ENCODE results near the gene PLPP2. TPM values are rescaled to one million over a fixed set of nuclear protein-coding genes. Genes with fewer than 3 reads are reported as not detected.

Gene PLPP2
- total and polyA plus RNA-seq, 4 experiments from 2014 or later, result 0.44 to 1.3 (median 0.70) TPM; not detected in 1

DNA sequence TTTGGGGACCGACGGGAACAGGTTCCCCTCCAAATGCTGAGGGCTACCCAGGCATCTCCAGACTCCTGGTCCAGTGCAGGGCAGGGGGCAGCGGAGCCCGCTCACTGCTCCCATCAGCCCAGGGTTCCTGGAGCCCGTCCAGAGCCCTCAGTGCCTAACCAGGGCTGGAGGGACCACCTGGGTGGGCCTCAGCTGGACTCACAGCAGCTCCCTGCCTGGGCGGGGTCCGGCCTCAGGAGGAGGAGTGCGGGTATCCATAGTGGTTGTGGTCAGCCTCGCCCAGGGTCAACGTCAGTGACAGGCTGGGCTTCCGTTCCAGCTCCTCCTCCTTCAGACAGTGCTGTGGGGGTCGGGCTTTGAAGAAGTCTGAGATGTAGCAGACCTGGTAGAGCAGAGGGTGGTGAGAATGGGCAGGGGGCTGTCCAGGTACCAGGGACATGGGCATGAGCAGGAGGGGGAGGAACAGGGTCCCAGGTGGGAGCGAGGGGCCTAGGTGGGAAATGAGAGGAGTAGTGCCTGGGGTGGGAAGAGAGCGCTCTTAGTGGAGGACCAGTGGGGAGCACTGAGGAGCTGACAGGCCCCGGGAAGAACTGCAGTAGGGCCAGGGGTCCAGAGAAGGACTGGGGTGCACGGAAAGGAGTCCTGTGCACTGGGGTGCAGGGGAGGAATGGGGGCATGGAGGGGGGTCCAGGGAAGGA lies 9.9 kb downstream of the PLPP2 start:
- peaks cover 16 to 24% of the 10 kb centered on the region in 2 donors for H3K27me3 Mint-ChIP-seq
- Histone ChIP-seq H3K4me3 (ENCODE audit: low read length in 2 of 2) (no peak overlapping the region), H3K4me1 (ENCODE audit: insufficient read depth, low read length) (no peaks in the 10 kb centered on the region), H3K36me3 (ENCODE audit: insufficient read depth, low read length) (no peaks in the 10 kb centered on the region), H3K27ac (ENCODE audit: low read depth, low read length) (no peak overlapping the region), H3K27me3 (ENCODE audit: insufficient read depth, low read length) (peaks cover 10% of the 10 kb centered on the region), H3K9me3 (ENCODE audit: control insufficient read depth in 1 of 2, low read length in 2 of 2) (no peaks in the 10 kb centered on the region)
- H3K4me1 Mint-ChIP-seq, result no peaks in the 10 kb centered on the region
- intact Hi-C loops (cut with micrococcal nuclease), result no loop called here
- no peaks in the 10 kb centered on the region for H3K9me3 Mint-ChIP-seq
- H3K27ac Mint-ChIP-seq, result no peak overlapping the region
- H3K4me3 Mint-ChIP-seq, result no peak overlapping the region
- ChIA-PET CTCF (ENCODE audit: partially characterized antibody) (interaction anchor here (2.1 kb wide), 1 partner anchor 14 kb away, joined by 7 read pairs; no protein-coding TSS in a partner anchor), POLR2A (ENCODE audit: partially characterized antibody) (no interaction called here)
- no peaks in the 10 kb centered on the region for H3K36me3 Mint-ChIP-seq
- no peak for DNase-seq

DNA sequence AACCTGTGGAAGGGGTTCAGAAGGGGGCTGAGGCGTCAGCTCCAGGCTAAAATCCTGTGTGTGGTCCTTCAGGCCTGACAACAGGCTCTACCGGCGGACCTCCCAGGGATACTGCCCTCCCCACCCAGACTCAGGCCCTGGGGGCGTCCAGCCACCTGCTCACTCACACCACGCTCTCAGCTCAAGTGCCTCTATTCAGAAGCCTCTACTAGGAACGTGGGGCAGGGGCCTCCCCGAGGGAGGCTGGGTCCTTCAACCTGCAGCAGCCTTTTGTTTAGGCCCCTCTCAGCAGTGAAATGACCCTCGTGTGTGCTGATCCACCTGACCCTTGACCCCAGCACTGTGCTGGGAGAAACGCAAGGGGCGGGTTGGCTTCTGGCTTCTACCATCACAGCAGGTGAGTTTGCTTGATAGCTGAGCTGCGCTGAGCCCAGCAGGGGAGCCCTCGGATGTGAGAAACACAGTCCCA lies 10.6 kb downstream of the PLPP2 start:
- Histone ChIP-seq H3K36me3 (ENCODE audit: insufficient read depth, low read length) (no peaks in the 10 kb centered on the region), H3K27me3 (ENCODE audit: insufficient read depth, low read length) (peaks cover 10% of the 10 kb centered on the region), H3K9me3 (ENCODE audit: control insufficient read depth in 1 of 2, low read length in 2 of 2) (no peaks in the 10 kb centered on the region), H3K4me3 (ENCODE audit: low read length in 2 of 2) (no peak overlapping the region), H3K4me1 (ENCODE audit: insufficient read depth, low read length) (no peaks in the 10 kb centered on the region), H3K27ac (ENCODE audit: low read depth, low read length) (no peak overlapping the region)
- H3K9me3 Mint-ChIP-seq, result no peaks in the 10 kb centered on the region
- H3K27me3 Mint-ChIP-seq, result peaks cover 21 to 25% of the 10 kb centered on the region in 2 donors
- ChIA-PET POLR2A (ENCODE audit: partially characterized antibody) (no interaction called here), CTCF (ENCODE audit: partially characterized antibody) (interaction anchor here (2.1 kb wide), 1 partner anchor 14 kb away, joined by 7 read pairs; no protein-coding TSS in a partner anchor)
- intact Hi-C loops (cut with micrococcal nuclease), result no loop called here
- DNase-seq, result no peak
- no peak overlapping the region for H3K27ac Mint-ChIP-seq
- no peak overlapping the region for H3K4me3 Mint-ChIP-seq
- no peaks in the 10 kb centered on the region for H3K4me1 Mint-ChIP-seq
- no peaks in the 10 kb centered on the region for H3K36me3 Mint-ChIP-seq

DNA sequence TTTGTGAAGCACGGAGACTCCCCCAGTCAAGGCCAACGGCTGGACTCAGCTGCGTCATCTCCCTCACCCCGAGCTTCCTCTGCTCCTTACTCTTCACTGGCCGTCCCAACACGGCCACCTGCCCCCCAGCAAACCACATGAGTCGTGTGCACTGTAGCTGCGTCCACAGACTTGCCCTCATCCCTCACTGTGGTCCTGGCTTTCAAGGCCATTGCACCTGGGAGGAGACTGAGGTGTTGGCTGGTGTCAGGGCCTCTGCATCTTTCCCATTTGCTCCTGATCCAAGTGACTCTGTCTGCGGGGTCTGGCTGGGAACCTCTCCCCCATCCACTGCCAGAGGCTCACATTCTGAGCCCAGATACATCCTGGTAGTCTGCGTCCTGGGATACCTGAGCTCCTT lies 11.5 kb downstream of the PLPP2 start:
- intact Hi-C loops (cut with micrococcal nuclease), result no loop called here
- H3K9me3 Mint-ChIP-seq, result no peaks in the 10 kb centered on the region
- Histone ChIP-seq H3K4me3 (ENCODE audit: low read length in 2 of 2) (no peak overlapping the region), H3K9me3 (ENCODE audit: control insufficient read depth in 1 of 2, low read length in 2 of 2) (no peaks in the 10 kb centered on the region), H3K4me1 (ENCODE audit: insufficient read depth, low read length) (no peaks in the 10 kb centered on the region), H3K27ac (ENCODE audit: low read depth, low read length) (no peak overlapping the region), H3K27me3 (ENCODE audit: insufficient read depth, low read length) (peaks cover 10% of the 10 kb centered on the region), H3K36me3 (ENCODE audit: insufficient read depth, low read length) (no peaks in the 10 kb centered on the region)
- no peak overlapping the region for H3K27ac Mint-ChIP-seq
- no peak overlapping the region for H3K4me3 Mint-ChIP-seq
- peaks cover 21 to 29% of the 10 kb centered on the region in 2 donors for H3K27me3 Mint-ChIP-seq
- ChIA-PET CTCF (ENCODE audit: partially characterized antibody) (interaction anchor here (2.1 kb wide), 1 partner anchor 13 kb away, joined by 7 read pairs; no protein-coding TSS in a partner anchor), POLR2A (ENCODE audit: partially characterized antibody) (no interaction called here)
- no peaks in the 10 kb centered on the region for H3K4me1 Mint-ChIP-seq
- H3K36me3 Mint-ChIP-seq, result no peaks in the 10 kb centered on the region
- DNase-seq, result no peak

DNA sequence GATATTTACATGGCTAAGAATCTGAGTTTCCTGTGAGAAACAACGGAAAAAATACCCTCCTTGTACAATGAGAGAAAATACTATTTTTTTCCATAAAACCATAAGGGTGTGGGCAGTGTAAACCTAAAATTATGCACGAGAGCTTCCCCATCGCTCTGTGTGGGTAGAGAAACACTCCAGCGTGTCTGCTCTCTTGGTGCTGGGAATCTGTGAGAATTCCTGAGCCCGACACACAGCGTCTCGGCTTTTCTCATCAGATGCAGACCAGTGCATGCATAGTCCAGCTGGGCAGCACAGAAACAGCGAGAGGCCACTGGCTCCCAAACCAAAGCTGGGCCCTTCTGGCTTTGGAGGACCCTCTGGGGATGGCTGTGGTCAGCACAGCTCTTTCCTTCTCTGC lies 12.0 kb downstream of the PLPP2 start:
- peaks cover 10% of the 10 kb centered on the region for H3K27me3 ChIP-seq (ENCODE audit: insufficient read depth, low read length)
- Mint-ChIP-seq H3K27ac (no peak overlapping the region), H3K9me3 (no peaks in the 10 kb centered on the region), H3K27me3 (peaks cover 21 to 29% of the 10 kb centered on the region in 2 donors), H3K4me1 (no peaks in the 10 kb centered on the region), H3K4me3 (no peak overlapping the region), H3K36me3 (no peaks in the 10 kb centered on the region)
- intact Hi-C loops (cut with micrococcal nuclease), result no loop called here
- no peaks in the 10 kb centered on the region for H3K9me3 ChIP-seq (ENCODE audit: control insufficient read depth in 1 of 2, low read length in 2 of 2)
- DNase-seq, result no peak
- H3K27ac ChIP-seq (ENCODE audit: low read depth, low read length), result no peak overlapping the region
- no peaks in the 10 kb centered on the region for H3K36me3 ChIP-seq (ENCODE audit: insufficient read depth, low read length)
- ChIA-PET CTCF (ENCODE audit: partially characterized antibody) (interaction anchor here (2.1 kb wide), 1 partner anchor 12 kb away, joined by 7 read pairs; no protein-coding TSS in a partner anchor), POLR2A (ENCODE audit: partially characterized antibody) (no interaction called here)
- H3K4me1 ChIP-seq (ENCODE audit: insufficient read depth, low read length), result no peaks in the 10 kb centered on the region
- H3K4me3 ChIP-seq (ENCODE audit: low read length in 2 of 2), result no peak overlapping the region

DNA sequence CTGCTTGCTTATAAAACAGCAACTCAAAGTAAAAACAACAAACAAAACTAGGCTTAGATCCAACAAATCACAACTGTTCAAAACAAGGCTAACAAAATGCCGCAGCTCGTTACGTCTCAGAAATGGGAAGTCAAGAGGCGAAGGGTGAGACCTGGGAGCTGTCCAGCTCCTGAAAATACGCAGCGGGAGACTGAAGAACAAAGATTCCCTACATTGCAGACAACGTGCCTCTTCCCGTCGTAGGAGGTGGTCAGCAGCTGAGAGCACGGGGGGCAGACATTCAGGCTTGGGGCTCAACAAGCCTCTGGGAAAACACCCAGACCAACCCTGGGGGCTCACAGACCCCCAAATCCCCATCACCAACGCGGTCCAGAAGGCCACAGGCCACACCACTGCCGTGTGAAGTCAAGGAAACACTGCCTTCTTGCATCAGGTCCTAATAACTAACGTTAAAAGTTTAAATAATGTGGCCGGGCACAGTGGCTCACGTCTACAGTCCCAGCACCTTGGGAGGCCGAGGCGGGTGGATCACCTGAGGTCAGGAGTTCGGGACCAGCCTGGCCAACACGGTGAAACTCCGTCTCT lies 13.5 kb downstream of the PLPP2 start:
- CTCF ChIA-PET (ENCODE audit: partially characterized antibody), result interaction anchor here (1.2 kb wide), 1 partner anchor 11 kb away, joined by 3 read pairs; no protein-coding TSS in a partner anchor
- no peak for DNase-seq
- H3K27ac Mint-ChIP-seq, result no peak overlapping the region
- intact Hi-C loops (cut with micrococcal nuclease), result no loop called here
- no peaks in the 10 kb centered on the region for H3K4me1 ChIP-seq (ENCODE audit: insufficient read depth, low read length)
- no peaks in the 10 kb centered on the region for H3K4me1 Mint-ChIP-seq
- H3K36me3 Mint-ChIP-seq, result no peaks in the 10 kb centered on the region
- no peaks in the 10 kb centered on the region for H3K9me3 ChIP-seq (ENCODE audit: control insufficient read depth in 1 of 2, low read length in 2 of 2)
- H3K4me3 Mint-ChIP-seq, result no peak overlapping the region
- peaks cover 19 to 33% of the 10 kb centered on the region in 2 donors for H3K27me3 Mint-ChIP-seq
- H3K4me3 ChIP-seq (ENCODE audit: low read length in 2 of 2), result no peak overlapping the region
- H3K27ac ChIP-seq (ENCODE audit: low read depth, low read length), result no peak overlapping the region
- H3K9me3 Mint-ChIP-seq, result no peaks in the 10 kb centered on the region
- POLR2A ChIA-PET (ENCODE audit: partially characterized antibody), result no interaction called here
- peaks cover 10% of the 10 kb centered on the region for H3K27me3 ChIP-seq (ENCODE audit: insufficient read depth, low read length)
- H3K36me3 ChIP-seq (ENCODE audit: insufficient read depth, low read length), result no peaks in the 10 kb centered on the region

DNA sequence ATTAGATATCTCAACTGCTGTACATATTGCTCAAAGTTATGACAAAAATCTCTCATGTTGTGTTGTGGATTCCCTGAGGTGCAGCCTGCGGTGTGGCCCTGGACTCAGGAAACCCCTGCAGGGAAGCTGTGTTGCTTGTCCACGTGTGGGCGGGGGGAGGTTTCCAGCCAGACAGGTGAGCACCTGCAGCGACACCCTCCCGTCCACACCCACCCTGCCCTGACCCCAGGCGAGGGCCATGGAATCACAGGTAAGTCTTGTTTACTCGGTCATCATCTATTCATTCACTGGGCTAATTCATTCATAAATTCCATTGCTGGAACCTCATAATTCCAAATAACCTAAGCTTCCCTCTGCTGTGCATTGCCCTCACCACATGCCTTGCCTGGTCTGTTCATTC lies 14.1 kb downstream of the PLPP2 start:
- H3K27ac ChIP-seq (ENCODE audit: low read depth, low read length), result no peak overlapping the region
- H3K4me1 ChIP-seq (ENCODE audit: insufficient read depth, low read length), result no peaks in the 10 kb centered on the region
- H3K4me1 Mint-ChIP-seq, result no peaks in the 10 kb centered on the region
- no peak overlapping the region for H3K27ac Mint-ChIP-seq
- H3K4me3 ChIP-seq (ENCODE audit: low read length in 2 of 2), result no peak overlapping the region
- H3K36me3 ChIP-seq (ENCODE audit: insufficient read depth, low read length), result no peaks in the 10 kb centered on the region
- H3K36me3 Mint-ChIP-seq, result no peaks in the 10 kb centered on the region
- H3K9me3 Mint-ChIP-seq, result no peaks in the 10 kb centered on the region
- H3K9me3 ChIP-seq (ENCODE audit: control insufficient read depth in 1 of 2, low read length in 2 of 2), result no peaks in the 10 kb centered on the region
- intact Hi-C loops (cut with micrococcal nuclease), result no loop called here
- ChIA-PET POLR2A (ENCODE audit: partially characterized antibody) (no interaction called here), CTCF (ENCODE audit: partially characterized antibody) (interaction anchor here (1.2 kb wide), 1 partner anchor 10 kb away, joined by 3 read pairs; no protein-coding TSS in a partner anchor)
- H3K27me3 ChIP-seq (ENCODE audit: insufficient read depth, low read length), result peaks cover 10% of the 10 kb centered on the region
- H3K4me3 Mint-ChIP-seq, result no peak overlapping the region
- no peak for DNase-seq
- peaks cover 19 to 33% of the 10 kb centered on the region in 2 donors for H3K27me3 Mint-ChIP-seq

DNA sequence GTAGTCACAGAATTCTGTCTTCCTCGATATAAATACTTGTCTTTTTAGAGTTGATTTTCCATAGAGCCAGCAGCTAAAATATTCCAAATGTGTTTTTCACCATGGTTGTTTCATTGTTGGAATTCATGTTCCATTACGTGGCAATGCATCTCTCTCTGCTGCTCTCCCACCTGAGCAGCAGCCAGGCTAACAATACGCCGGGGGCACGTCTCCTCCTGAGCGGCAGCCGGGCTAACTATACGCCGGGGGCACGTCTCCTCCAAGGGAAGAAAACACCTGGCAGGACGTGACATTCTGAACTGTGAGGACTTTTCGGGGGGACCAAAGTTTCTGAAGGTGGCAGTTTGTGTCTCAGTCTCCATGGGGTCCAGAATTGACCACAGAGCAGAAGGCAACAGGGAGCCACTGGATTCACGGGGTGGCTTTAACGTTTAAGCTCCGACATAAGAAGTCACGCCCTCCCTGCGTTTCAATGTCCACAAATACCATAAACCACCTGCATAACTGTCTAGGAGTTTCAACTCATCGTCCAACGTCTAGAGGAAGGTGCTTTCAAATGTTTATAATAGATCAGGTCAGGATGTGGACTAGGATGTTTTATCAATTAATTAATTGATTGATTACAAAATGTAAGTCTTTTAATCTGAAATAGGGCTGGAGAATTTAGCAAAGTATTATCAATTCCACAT lies 15.1 kb downstream of the PLPP2 start:
- Histone ChIP-seq H3K36me3 (ENCODE audit: insufficient read depth, low read length) (no peaks in the 10 kb centered on the region), H3K27ac (ENCODE audit: low read depth, low read length) (no peak overlapping the region), H3K27me3 (ENCODE audit: insufficient read depth, low read length) (peaks cover 10% of the 10 kb centered on the region), H3K4me3 (ENCODE audit: low read length in 2 of 2) (no peak overlapping the region), H3K4me1 (ENCODE audit: insufficient read depth, low read length) (no peaks in the 10 kb centered on the region), H3K9me3 (ENCODE audit: control insufficient read depth in 1 of 2, low read length in 2 of 2) (no peaks in the 10 kb centered on the region)
- Mint-ChIP-seq H3K27me3 (peaks cover 24 to 35% of the 10 kb centered on the region in 2 donors), H3K27ac (no peak overlapping the region), H3K4me3 (no peak overlapping the region), H3K4me1 (no peaks in the 10 kb centered on the region), H3K36me3 (no peaks in the 10 kb centered on the region), H3K9me3 (no peaks in the 10 kb centered on the region)
- CTCF ChIA-PET (ENCODE audit: partially characterized antibody), result no interaction called here
- POLR2A ChIA-PET (ENCODE audit: partially characterized antibody), result no interaction called here
- intact Hi-C loops (cut with micrococcal nuclease), result no loop called here
- DNase-seq, result no peak

All from CD4-positive, alpha-beta memory T cell (primary cell).